Activated naive CD4-positive, alpha-beta T cell treated with anti-CD3 and anti-CD28 coated beads for 36 hours (primary cell): ENCODE results near the gene MEFV. TPM values are rescaled to one million over a fixed set of nuclear protein-coding genes. Genes with fewer than 3 reads are reported as not detected.
"Not testable (repeated sequence)": the region's sequence is repeated elsewhere in the genome, so short reads cannot be mapped to it uniquely, and the experiment has no call there.

Source experiments
- CTCF ChIA-PET: fragments of 350-600 bp; sonication (Branson Sonifier 250); formaldehyde crosslinking; loops from one replicate; lab custom pipeline; 2021; ENCODE audit warnings: antibody characterized with exemption; lab: Charles Lee
- DNase-seq: peaks from one replicate; pipeline ENCODE4 v3.0.0-alpha.2; 2020
- H3K27ac Mint-ChIP-seq: one replicate; pipeline ENCODE4 v1.8.0; 2021; ENCODE audit warnings: mild to moderate bottlenecking, mixed read lengths
- H3K27me3 Mint-ChIP-seq: one replicate; pipeline ENCODE4 v1.8.0; 2021; ENCODE audit warnings: low read depth, mixed read lengths
- H3K36me3 Mint-ChIP-seq: one replicate; pipeline ENCODE4 v1.8.0; 2021; ENCODE audit warnings: low read depth, mixed read lengths
- H3K4me1 Mint-ChIP-seq: one replicate; pipeline ENCODE4 v1.8.0; 2021; ENCODE audit warnings: low read depth, mixed read lengths
- H3K4me3 Mint-ChIP-seq: one replicate; pipeline ENCODE4 v1.8.0; 2021; ENCODE audit warnings: mild to moderate bottlenecking, moderate library complexity, mixed read lengths
- H3K9me3 Mint-ChIP-seq: one replicate; pipeline ENCODE4 v1.8.0; 2021; ENCODE audit warnings: mixed read lengths
- intact Hi-C: fragments of 100-400 bp; cut with micrococcal nuclease; formaldehyde crosslinking; loops from one replicate; pipeline ENCODE4 v1.15.1; 2023
- total RNA-seq, 2 experiments: library from RNA; stranded (reverse); gene quantifications; one replicate each; pipeline ENCODE4 v1.2.3, GENCODE V29; 2021

The MEFV gene
- total RNA-seq, 2 experiments from 2014 or later: 0.07 TPM

- H3K9me3 Mint-ChIP-seq: peaks cover 17% of the 10 kb centered on the region
- peaks cover 3% of the 10 kb centered on the region for H3K36me3 Mint-ChIP-seq
- intact Hi-C loops: no loop called here
- DNase-seq: no peak
- peaks cover 2% of the 10 kb centered on the region for H3K4me1 Mint-ChIP-seq
- H3K27ac Mint-ChIP-seq: no peak overlapping the region
- CTCF ChIA-PET: interaction anchor here (0.6 to 1.2 kb wide), 2 partner anchors 50 to 78 kb away, joined by 3 read pairs; no protein-coding TSS in a partner anchor
- H3K27me3 Mint-ChIP-seq: no peaks in the 10 kb centered on the region
- no peak overlapping the region for H3K4me3 Mint-ChIP-seq
These were observed 49.1 kb downstream of the MEFV start for GRCh38 chr16:3207086-3207953.

GRCh38 chr16:3205939-3206338 is 50.5 kb downstream of the MEFV start:
- CTCF ChIA-PET: interaction anchor here (0.6 to 1.1 kb wide), 3 partner anchors 9 to 21 kb away, joined by 3 to 6 read pairs (median 3); no protein-coding TSS in a partner anchor
- H3K36me3 Mint-ChIP-seq, H3K27me3 Mint-ChIP-seq, H3K4me1 Mint-ChIP-seq, H3K4me3 Mint-ChIP-seq, DNase-seq, intact Hi-C loops, H3K27ac Mint-ChIP-seq: not testable (repeated sequence)
- peaks cover 17% of the 10 kb centered on the region for H3K9me3 Mint-ChIP-seq

- CTCF ChIA-PET: interaction anchor here (0.6 to 1.6 kb wide), 3 partner anchors 8 to 20 kb away, joined by 3 to 4 read pairs (median 4); no protein-coding TSS in a partner anchor
- no peaks in the 10 kb centered on the region for H3K27me3 Mint-ChIP-seq
- H3K27ac Mint-ChIP-seq: no peak overlapping the region
- intact Hi-C loops: no loop called here
- H3K36me3 Mint-ChIP-seq: peaks cover 3% of the 10 kb centered on the region
- no peaks in the 10 kb centered on the region for H3K4me1 Mint-ChIP-seq
- DNase-seq: no peak
- H3K4me3 Mint-ChIP-seq: no peak overlapping the region
- H3K9me3 Mint-ChIP-seq: peaks cover 17% of the 10 kb centered on the region
These were observed 53.4 kb downstream of the MEFV start for GRCh38 chr16:3202903-3203539.

- intact Hi-C loops: no loop called here
- no peaks in the 10 kb centered on the region for H3K4me1 Mint-ChIP-seq
- CTCF ChIA-PET: interaction anchor here (0.6 to 1.1 kb wide), 3 partner anchors 15 to 172 kb away, joined by 3 read pairs; no protein-coding TSS in a partner anchor
These were observed 57.9 kb downstream of the MEFV start for GRCh38 chr16:3198334-3199072.

GRCh38 chr16:3197694-3198333 is 58.6 kb downstream of the MEFV start:
- CTCF ChIA-PET: interaction anchor here (0.8 to 1.1 kb wide), 2 partner anchors 16 to 171 kb away, joined by 3 read pairs; no protein-coding TSS in a partner anchor
- H3K4me1 Mint-ChIP-seq, intact Hi-C loops, H3K4me3 Mint-ChIP-seq, H3K36me3 Mint-ChIP-seq, DNase-seq, H3K27ac Mint-ChIP-seq, H3K9me3 Mint-ChIP-seq: not testable (repeated sequence)
- peaks cover 18% of the 10 kb centered on the region for H3K27me3 Mint-ChIP-seq

More at GRCh38 chr16:3198334-3199072, 57.9 kb downstream of the MEFV start:
- Mint-ChIP-seq H3K9me3 (no peaks in the 10 kb centered on the region), H3K27me3 (peaks cover 11% of the 10 kb centered on the region), H3K36me3 (no peaks in the 10 kb centered on the region), H3K4me3 (no peak overlapping the region), H3K27ac (no peak overlapping the region)
- no peak for DNase-seq

GRCh38 chr16:3195975-3196374 is 60.5 kb downstream of the MEFV start:
- Mint-ChIP-seq H3K27ac (no peak overlapping the region), H3K9me3 (no peaks in the 10 kb centered on the region), H3K4me1 (peaks cover 9% of the 10 kb centered on the region), H3K27me3 (peaks cover 32% of the 10 kb centered on the region), H3K4me3 (no peak overlapping the region), H3K36me3 (no peaks in the 10 kb centered on the region)
- intact Hi-C loops: no loop called here
- CTCF ChIA-PET: no interaction called here
- no peak for DNase-seq

GRCh38 chr16:3194792-3195191 is 61.6 kb downstream of the MEFV start:
- H3K27me3 Mint-ChIP-seq: peaks cover 42% of the 10 kb centered on the region

GRCh38 chr16:3193221-3194212 is 62.9 kb downstream of the MEFV start:
- DNase-seq: no peak
- Mint-ChIP-seq H3K36me3 (no peaks in the 10 kb centered on the region), H3K4me1 (peaks cover 31% of the 10 kb centered on the region), H3K9me3 (no peaks in the 10 kb centered on the region), H3K27me3 (peaks cover 54% of the 10 kb centered on the region), H3K4me3 (no peak overlapping the region), H3K27ac (no peak overlapping the region)
- intact Hi-C loops: no loop called here
- CTCF ChIA-PET: no interaction called here

More at GRCh38 chr16:3194792-3195191, 61.6 kb downstream of the MEFV start:
- Mint-ChIP-seq H3K4me1 (peaks cover 19% of the 10 kb centered on the region), H3K36me3 (no peaks in the 10 kb centered on the region), H3K4me3 (no peak overlapping the region), H3K27ac (no peak overlapping the region), H3K9me3 (no peaks in the 10 kb centered on the region)
- CTCF ChIA-PET: interaction anchor here (0.6 kb wide), 1 partner anchor 9 kb away, joined by 3 read pairs; no protein-coding TSS in a partner anchor
- DNase-seq: no peak
- intact Hi-C loops: no loop called here

- no peak overlapping the region for H3K27ac Mint-ChIP-seq
- DNase-seq: no peak
- H3K4me1 Mint-ChIP-seq: peaks cover 39% of the 10 kb centered on the region
- CTCF ChIA-PET: no interaction called here
- peaks cover 62% of the 10 kb centered on the region for H3K27me3 Mint-ChIP-seq
- no peaks in the 10 kb centered on the region for H3K36me3 Mint-ChIP-seq
- no peak overlapping the region for H3K4me3 Mint-ChIP-seq
- H3K9me3 Mint-ChIP-seq: no peaks in the 10 kb centered on the region
- intact Hi-C loops: no loop called here
These were observed 63.9 kb downstream of the MEFV start for GRCh38 chr16:3192476-3193019.
